ENCODE measurements around the gene TLL1. TPM values are rescaled to one million over a fixed set of nuclear protein-coding genes. Genes with fewer than 3 reads are reported as not detected.
A peak's percentile ranks its signal among the peaks of the same experiment; 100 is the strongest.

The TLL1 gene
- total RNA-seq (2012; rRNA removed): under 0.01 and 1.5 TPM in 2 replicates

- H3K4me3 ChIP-seq (ENCODE audit: low read length): peak within 1 kb of the TSS; percentile 88
- no peaks in the 10 kb centered on the region for H3K27me3 ChIP-seq (ENCODE audit: control insufficient read depth, insufficient read depth, low read length)
These were observed at the start of gene TLL1 for GRCh38 chr4:165872461-165873297. TLL1 (plus strand) TSS chr4:165873237; CDS start chr4:165873905, 668 bp downstream.

GRCh38 chr4:165826166-165826565 lies 46.9 kb upstream of the TLL1 start:
- Histone ChIP-seq H3K9me3 (replicated peaks; ENCODE audit: low read length) (no peaks in the 10 kb centered on the region), H3K4me1 (ENCODE audit: control insufficient read depth, insufficient read depth, low read length) (no peaks in the 10 kb centered on the region), H3K4me3 (ENCODE audit: low read length) (no peak overlapping the region), H3K27me3 (ENCODE audit: control insufficient read depth, insufficient read depth, low read length) (no peaks in the 10 kb centered on the region), H3K4me2 (ENCODE audit: low read length) (no peak overlapping the region), H3K36me3 (ENCODE audit: insufficient read depth, low read length) (no peaks in the 10 kb centered on the region), H3K9ac (ENCODE audit: low read depth, low read length) (no peak overlapping the region)

More at GRCh38 chr4:165872461-165873297, at the start of gene TLL1:
- Histone ChIP-seq H3K9ac (ENCODE audit: low read depth, low read length) (peak within 1 kb of the TSS; percentile 39), H3K4me1 (ENCODE audit: control insufficient read depth, insufficient read depth, low read length) (peaks cover 11% of the 10 kb centered on the region), H3K4me2 (ENCODE audit: low read length) (peak within 1 kb of the TSS; percentile 99), H3K36me3 (ENCODE audit: insufficient read depth, low read length) (no peaks in the 10 kb centered on the region), H3K9me3 (replicated peaks; ENCODE audit: low read length) (no peaks in the 10 kb centered on the region)

- Histone ChIP-seq H3K9ac (ENCODE audit: low read depth, low read length) (no peak overlapping the region), H3K4me3 (ENCODE audit: low read length) (no peak overlapping the region), H3K4me2 (ENCODE audit: low read length) (no peak overlapping the region), H3K27me3 (ENCODE audit: control insufficient read depth, insufficient read depth, low read length) (no peaks in the 10 kb centered on the region), H3K4me1 (ENCODE audit: control insufficient read depth, insufficient read depth, low read length) (no peaks in the 10 kb centered on the region), H3K9me3 (replicated peaks; ENCODE audit: low read length) (no peaks in the 10 kb centered on the region), H3K36me3 (ENCODE audit: insufficient read depth, low read length) (no peaks in the 10 kb centered on the region)
These were observed 46.0 kb upstream of the TLL1 start for GRCh38 chr4:165827018-165827417.

- Histone ChIP-seq H3K4me1 (ENCODE audit: control insufficient read depth, insufficient read depth, low read length) (no peaks in the 10 kb centered on the region), H3K4me2 (ENCODE audit: low read length) (no peak overlapping the region), H3K9ac (ENCODE audit: low read depth, low read length) (no peak overlapping the region), H3K36me3 (ENCODE audit: insufficient read depth, low read length) (no peaks in the 10 kb centered on the region), H3K27me3 (ENCODE audit: control insufficient read depth, insufficient read depth, low read length) (no peaks in the 10 kb centered on the region), H3K4me3 (ENCODE audit: low read length) (no peak overlapping the region), H3K9me3 (replicated peaks; ENCODE audit: low read length) (no peaks in the 10 kb centered on the region)
These were observed 44.1 kb upstream of the TLL1 start for GRCh38 chr4:165828928-165829327.

GRCh38 chr4:165834116-165834515 lies 38.9 kb upstream of the TLL1 start:
- no peaks in the 10 kb centered on the region for H3K4me1 ChIP-seq (ENCODE audit: control insufficient read depth, insufficient read depth, low read length)
- H3K4me2 ChIP-seq (ENCODE audit: low read length): no peak overlapping the region
- H3K27me3 ChIP-seq (ENCODE audit: control insufficient read depth, insufficient read depth, low read length): no peaks in the 10 kb centered on the region
- H3K36me3 ChIP-seq (ENCODE audit: insufficient read depth, low read length): no peaks in the 10 kb centered on the region
- H3K9ac ChIP-seq (ENCODE audit: low read depth, low read length): no peak overlapping the region
- no peaks in the 10 kb centered on the region for H3K9me3 ChIP-seq (replicated peaks; ENCODE audit: low read length)
- H3K4me3 ChIP-seq (ENCODE audit: low read length): no peak overlapping the region

GRCh38 chr4:165838575-165838974 lies 34.5 kb upstream of the TLL1 start:
- Histone ChIP-seq H3K36me3 (ENCODE audit: insufficient read depth, low read length) (no peaks in the 10 kb centered on the region), H3K27me3 (ENCODE audit: control insufficient read depth, insufficient read depth, low read length) (no peaks in the 10 kb centered on the region), H3K9ac (ENCODE audit: low read depth, low read length) (no peak overlapping the region), H3K4me2 (ENCODE audit: low read length) (no peak overlapping the region), H3K4me3 (ENCODE audit: low read length) (no peak overlapping the region), H3K9me3 (replicated peaks; ENCODE audit: low read length) (no peaks in the 10 kb centered on the region), H3K4me1 (ENCODE audit: control insufficient read depth, insufficient read depth, low read length) (no peaks in the 10 kb centered on the region)

- H3K27me3 ChIP-seq (ENCODE audit: control insufficient read depth, insufficient read depth, low read length): no peaks in the 10 kb centered on the region
- no peak overlapping the region for H3K4me2 ChIP-seq (ENCODE audit: low read length)
- no peak overlapping the region for H3K9ac ChIP-seq (ENCODE audit: low read depth, low read length)
- H3K36me3 ChIP-seq (ENCODE audit: insufficient read depth, low read length): no peaks in the 10 kb centered on the region
- H3K4me1 ChIP-seq (ENCODE audit: control insufficient read depth, insufficient read depth, low read length): no peaks in the 10 kb centered on the region
- no peaks in the 10 kb centered on the region for H3K9me3 ChIP-seq (replicated peaks; ENCODE audit: low read length)
- no peak overlapping the region for H3K4me3 ChIP-seq (ENCODE audit: low read length)
These were observed 33.3 kb upstream of the TLL1 start for GRCh38 chr4:165839615-165840333.

- no peaks in the 10 kb centered on the region for H3K27me3 ChIP-seq (ENCODE audit: control insufficient read depth, insufficient read depth, low read length)
- H3K4me3 ChIP-seq (ENCODE audit: low read length): no peak overlapping the region
- H3K36me3 ChIP-seq (ENCODE audit: insufficient read depth, low read length): no peaks in the 10 kb centered on the region
- no peak overlapping the region for H3K9ac ChIP-seq (ENCODE audit: low read depth, low read length)
- H3K9me3 ChIP-seq (replicated peaks; ENCODE audit: low read length): no peaks in the 10 kb centered on the region
- no peak overlapping the region for H3K4me2 ChIP-seq (ENCODE audit: low read length)
- H3K4me1 ChIP-seq (ENCODE audit: control insufficient read depth, insufficient read depth, low read length): no peaks in the 10 kb centered on the region
These were observed 30.4 kb upstream of the TLL1 start for GRCh38 chr4:165842684-165843083.

GRCh38 chr4:165844161-165844560 lies 28.9 kb upstream of the TLL1 start:
- H3K9me3 ChIP-seq (replicated peaks; ENCODE audit: low read length): no peaks in the 10 kb centered on the region
- H3K4me2 ChIP-seq (ENCODE audit: low read length): no peak overlapping the region
- H3K4me1 ChIP-seq (ENCODE audit: control insufficient read depth, insufficient read depth, low read length): no peaks in the 10 kb centered on the region
- H3K36me3 ChIP-seq (ENCODE audit: insufficient read depth, low read length): no peaks in the 10 kb centered on the region
- H3K9ac ChIP-seq (ENCODE audit: low read depth, low read length): no peak overlapping the region
- no peaks in the 10 kb centered on the region for H3K27me3 ChIP-seq (ENCODE audit: control insufficient read depth, insufficient read depth, low read length)
- no peak overlapping the region for H3K4me3 ChIP-seq (ENCODE audit: low read length)

GRCh38 chr4:165851256-165851655 lies 21.8 kb upstream of the TLL1 start:
- H3K9ac ChIP-seq (ENCODE audit: low read depth, low read length): no peak overlapping the region
- no peaks in the 10 kb centered on the region for H3K36me3 ChIP-seq (ENCODE audit: insufficient read depth, low read length)
- H3K9me3 ChIP-seq (replicated peaks; ENCODE audit: low read length): no peaks in the 10 kb centered on the region
- H3K4me1 ChIP-seq (ENCODE audit: control insufficient read depth, insufficient read depth, low read length): no peaks in the 10 kb centered on the region
- no peaks in the 10 kb centered on the region for H3K27me3 ChIP-seq (ENCODE audit: control insufficient read depth, insufficient read depth, low read length)
- no peak overlapping the region for H3K4me3 ChIP-seq (ENCODE audit: low read length)
- H3K4me2 ChIP-seq (ENCODE audit: low read length): no peak overlapping the region

- no peak overlapping the region for H3K9ac ChIP-seq (ENCODE audit: low read depth, low read length)
- no peaks in the 10 kb centered on the region for H3K36me3 ChIP-seq (ENCODE audit: insufficient read depth, low read length)
- no peaks in the 10 kb centered on the region for H3K27me3 ChIP-seq (ENCODE audit: control insufficient read depth, insufficient read depth, low read length)
- H3K9me3 ChIP-seq (replicated peaks; ENCODE audit: low read length): no peaks in the 10 kb centered on the region
- no peak overlapping the region for H3K4me2 ChIP-seq (ENCODE audit: low read length)
- H3K4me3 ChIP-seq (ENCODE audit: low read length): no peak overlapping the region
- H3K4me1 ChIP-seq (ENCODE audit: control insufficient read depth, insufficient read depth, low read length): no peaks in the 10 kb centered on the region
These were observed 17.8 kb upstream of the TLL1 start for GRCh38 chr4:165855191-165855590.

Measured in skeletal muscle satellite cell (primary cell).